OCI-LY1 (cell line): Measurements from ENCODE around the gene KCNH8.

Source experiments
- CTCF ChIP-seq: fragments of 200-600 bp; sonication (generic), shearing (Covaris generic); IDR thresholded peaks from 2 replicates; pipeline ENCODE4 v1.5.1; 2017; ENCODE audit warnings: mild to moderate bottlenecking, antibody characterized with exemption, low read length, moderate library complexity, mixed read lengths
- EZH2 ChIP-seq: fragments of 200-600 bp; sonication (generic), shearing (Covaris generic); IDR thresholded peaks from 2 replicates; pipeline ENCODE4 v1.8.0; 2017; ENCODE audit warnings: borderline replicate concordance, mixed run types, mild to moderate bottlenecking, antibody characterized with exemption, low read length, moderate library complexity, mixed read lengths

GRCh38 chr3:19165654-19166053 is 17.3 kb downstream of the KCNH8 start:
- TF ChIP-seq CTCF (no peak), EZH2 (no peak)
